NB4 (cell line): ENCODE data around the gene GCSH.

ENCODE experiments used
- POLR2A ChIP-seq: IDR thresholded peaks from 2 replicates; pipeline ENCODE4 v1.6.1; 2011; ENCODE audit warnings: mild to moderate bottlenecking; ENCODE audit not compliant: insufficient read length; ENCODE audit errors: extremely low read depth
- TF ChIP-seq, protein P1 (sequence below): IDR thresholded peaks from one replicate; pipeline ENCODE4 v1.5.1; 2012; ENCODE audit warnings: low read depth, low read length

DNA sequence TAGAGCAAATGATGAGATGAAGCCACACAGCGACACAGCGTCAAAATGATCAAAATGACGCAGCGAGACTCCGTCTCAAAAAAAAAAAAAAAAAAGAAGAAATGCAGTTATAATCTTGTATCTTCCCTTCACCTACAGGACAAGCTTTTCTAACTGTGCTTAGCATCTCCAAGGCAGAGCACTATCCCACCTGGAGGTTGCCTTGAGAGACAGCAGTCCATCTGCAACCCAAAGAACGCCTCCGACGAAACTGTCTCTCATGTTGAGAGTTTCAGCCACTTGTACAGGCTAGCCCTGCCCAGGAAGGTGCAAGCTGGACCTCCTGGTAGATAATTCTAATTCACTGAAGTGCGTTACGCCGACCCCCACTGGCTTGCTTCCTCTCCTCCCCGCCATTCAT, 46.7 kb upstream of the GCSH start:
- TF ChIP-seq, protein P1, sequence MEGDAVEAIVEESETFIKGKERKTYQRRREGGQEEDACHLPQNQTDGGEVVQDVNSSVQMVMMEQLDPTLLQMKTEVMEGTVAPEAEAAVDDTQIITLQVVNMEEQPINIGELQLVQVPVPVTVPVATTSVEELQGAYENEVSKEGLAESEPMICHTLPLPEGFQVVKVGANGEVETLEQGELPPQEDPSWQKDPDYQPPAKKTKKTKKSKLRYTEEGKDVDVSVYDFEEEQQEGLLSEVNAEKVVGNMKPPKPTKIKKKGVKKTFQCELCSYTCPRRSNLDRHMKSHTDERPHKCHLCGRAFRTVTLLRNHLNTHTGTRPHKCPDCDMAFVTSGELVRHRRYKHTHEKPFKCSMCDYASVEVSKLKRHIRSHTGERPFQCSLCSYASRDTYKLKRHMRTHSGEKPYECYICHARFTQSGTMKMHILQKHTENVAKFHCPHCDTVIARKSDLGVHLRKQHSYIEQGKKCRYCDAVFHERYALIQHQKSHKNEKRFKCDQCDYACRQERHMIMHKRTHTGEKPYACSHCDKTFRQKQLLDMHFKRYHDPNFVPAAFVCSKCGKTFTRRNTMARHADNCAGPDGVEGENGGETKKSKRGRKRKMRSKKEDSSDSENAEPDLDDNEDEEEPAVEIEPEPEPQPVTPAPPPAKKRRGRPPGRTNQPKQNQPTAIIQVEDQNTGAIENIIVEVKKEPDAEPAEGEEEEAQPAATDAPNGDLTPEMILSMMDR, result no peak
- no peak for TF ChIP-seq POLR2A
